ENCODE data around the gene TTC39B. TPM values are rescaled to one million over a fixed set of nuclear protein-coding genes. Genes with fewer than 3 reads are reported as not detected.

Gene TTC39B
- total and polyA plus RNA-seq, 5 donors, result 1.00 to 3.8 (median 3.2) TPM

DNA sequence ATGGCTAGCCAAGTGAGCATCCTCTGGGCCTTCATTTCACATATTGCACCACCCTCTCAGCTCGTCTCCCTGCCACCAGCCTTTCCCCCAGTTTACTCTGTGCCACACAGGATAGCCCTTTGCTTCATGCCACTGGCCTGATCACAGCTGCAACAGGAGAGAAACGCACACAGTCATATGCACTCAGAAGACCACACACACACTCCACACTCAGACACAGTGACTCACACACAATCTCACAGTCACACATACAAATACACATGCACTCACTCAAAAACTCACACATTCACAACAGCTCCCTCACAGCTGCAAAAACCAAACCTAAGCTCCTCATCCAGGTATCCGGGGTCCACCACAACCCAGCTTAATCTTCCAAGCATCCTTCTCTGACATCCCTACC is 38.7 kb downstream of the TTC39B start:
- intact Hi-C loops (cut with DNase I), result no loop called here
- no peak overlapping the region for H3K4me3 ChIP-seq (ENCODE audit: low read length)
- 91% methylated on average over 3 of the region's 3 CpGs for WGBS
- H3K27me3 ChIP-seq (ENCODE audit: control insufficient read depth, insufficient read depth), result no peaks in the 10 kb centered on the region
- ATAC-seq (no peak), DNase-seq (no peak)
- no peaks in the 10 kb centered on the region for H3K4me1 ChIP-seq (ENCODE audit: control insufficient read depth, insufficient read depth, low read length)
- H3K9me3 ChIP-seq (ENCODE audit: control insufficient read depth, low read length), result no peaks in the 10 kb centered on the region
- H3K27ac ChIP-seq (ENCODE audit: low read length), result no peak overlapping the region

DNA sequence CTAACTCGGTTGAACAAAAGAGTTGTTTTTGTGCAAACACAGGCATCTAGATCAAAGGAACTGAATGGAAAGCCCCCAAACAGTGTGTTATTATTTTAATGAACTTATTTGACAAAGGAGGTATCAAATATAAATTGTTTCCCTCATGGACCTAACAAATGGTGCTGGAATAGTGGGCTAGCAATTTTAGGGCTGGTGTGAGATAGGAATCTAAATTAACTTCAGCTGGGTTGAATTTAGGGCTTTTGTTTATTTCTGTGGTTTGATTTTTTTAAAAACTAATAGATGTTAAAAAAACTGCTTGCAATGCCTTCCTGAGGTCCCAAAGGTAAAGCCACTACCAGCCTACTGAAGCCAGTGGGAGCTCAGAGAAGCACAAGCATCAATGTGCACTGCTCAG is 42.1 kb downstream of the TTC39B start:
- Histone ChIP-seq H3K27ac (ENCODE audit: low read length) (no peak overlapping the region), H3K9me3 (ENCODE audit: control insufficient read depth, low read length) (no peaks in the 10 kb centered on the region), H3K27me3 (ENCODE audit: control insufficient read depth, insufficient read depth) (no peaks in the 10 kb centered on the region), H3K4me3 (ENCODE audit: low read length) (no peak overlapping the region), H3K4me1 (ENCODE audit: control insufficient read depth, insufficient read depth, low read length) (no peaks in the 10 kb centered on the region)
- ATAC-seq (no peak), DNase-seq (no peak)
- intact Hi-C loops (cut with DNase I), result no loop called here
- 93% methylated on average over 1 of the region's 1 CpG for WGBS

DNA sequence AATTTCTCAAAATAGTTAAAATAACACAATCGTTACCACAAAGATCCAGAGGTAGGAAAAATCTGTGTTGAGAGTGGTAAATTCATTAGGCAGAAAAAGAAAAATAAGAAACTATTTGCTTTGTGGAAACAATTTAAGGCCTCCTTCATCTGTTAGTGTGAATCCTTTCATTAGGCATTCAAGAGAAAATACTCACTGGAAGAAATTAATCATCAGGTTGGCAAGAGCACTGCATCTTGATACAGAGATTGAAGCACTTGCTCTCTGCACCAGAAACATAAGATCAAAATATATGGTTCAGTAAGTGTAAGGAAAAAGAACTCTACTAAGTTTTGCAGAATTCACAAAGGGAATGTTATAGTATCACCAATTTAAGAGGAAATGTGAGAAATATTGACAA is 44.4 kb downstream of the TTC39B start:
- intact Hi-C loops (cut with DNase I), result no loop called here
- H3K27ac ChIP-seq (ENCODE audit: low read length), result no peak overlapping the region
- 67% methylated on average over 1 of the region's 1 CpG for WGBS

DNA sequence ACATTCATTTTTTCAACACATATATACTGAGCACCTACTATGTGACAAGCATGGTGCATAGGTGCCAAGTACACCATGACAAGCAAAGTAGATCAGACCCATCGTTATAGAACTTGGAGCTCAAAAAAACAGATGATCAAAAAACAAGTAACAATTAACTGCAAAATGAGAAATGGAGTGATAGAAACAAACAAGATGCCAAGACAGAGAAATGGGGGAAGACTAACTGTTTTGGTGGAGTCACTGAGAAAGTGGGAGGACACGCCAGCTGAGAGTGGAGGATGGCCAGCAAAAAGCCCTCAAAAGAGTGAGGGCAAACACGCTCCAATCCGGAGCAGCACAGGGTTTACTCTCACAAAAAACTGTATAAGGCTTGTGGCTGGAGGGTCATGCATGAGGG is 50.6 kb downstream of the TTC39B start:
- H3K4me1 ChIP-seq (ENCODE audit: control insufficient read depth, insufficient read depth, low read length), result no peaks in the 10 kb centered on the region
- intact Hi-C loops (cut with DNase I), result no loop called here
- DNase-seq (no peak), ATAC-seq (no peak)
- H3K27ac ChIP-seq (ENCODE audit: low read length), result no peak overlapping the region
- no peak overlapping the region for H3K4me3 ChIP-seq (ENCODE audit: low read length)
- WGBS, result 92% methylated on average over 4 of the region's 4 CpGs
- no peaks in the 10 kb centered on the region for H3K27me3 ChIP-seq (ENCODE audit: control insufficient read depth, insufficient read depth)
- H3K9me3 ChIP-seq (ENCODE audit: control insufficient read depth, low read length), result no peaks in the 10 kb centered on the region

More for the DNA sequence above, 44.4 kb downstream of the TTC39B start:
- no peak overlapping the region for H3K4me3 ChIP-seq (ENCODE audit: low read length)
- no peaks in the 10 kb centered on the region for H3K4me1 ChIP-seq (ENCODE audit: control insufficient read depth, insufficient read depth, low read length)
- ATAC-seq (no peak), DNase-seq (no peak)
- H3K9me3 ChIP-seq (ENCODE audit: control insufficient read depth, low read length), result no peaks in the 10 kb centered on the region
- no peaks in the 10 kb centered on the region for H3K27me3 ChIP-seq (ENCODE audit: control insufficient read depth, insufficient read depth)

DNA sequence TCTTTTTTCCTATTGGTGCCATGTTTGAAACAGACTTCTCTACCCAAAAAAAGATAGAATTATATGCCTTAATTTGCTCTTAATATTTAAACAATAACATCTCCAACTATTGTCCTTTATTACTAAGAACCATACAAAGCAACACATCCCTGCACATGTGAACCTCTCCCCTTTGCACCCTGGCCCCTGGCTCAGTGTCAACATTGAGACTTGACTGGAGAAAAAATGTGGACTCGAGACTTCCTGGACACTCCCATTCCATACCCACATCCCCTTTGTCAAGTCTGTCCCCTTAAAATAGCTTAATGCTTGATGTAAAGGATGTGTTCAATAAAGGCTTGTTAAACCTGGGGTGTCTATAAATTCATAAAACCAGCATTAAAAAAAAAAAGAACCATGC is 53.2 kb downstream of the TTC39B start:
- Histone ChIP-seq H3K4me3 (ENCODE audit: low read length) (no peak overlapping the region), H3K27me3 (ENCODE audit: control insufficient read depth, insufficient read depth) (no peaks in the 10 kb centered on the region), H3K4me1 (ENCODE audit: control insufficient read depth, insufficient read depth, low read length) (peaks cover 3% of the 10 kb centered on the region), H3K9me3 (ENCODE audit: control insufficient read depth, low read length) (no peaks in the 10 kb centered on the region), H3K27ac (ENCODE audit: low read length) (no peak overlapping the region)
- DNase-seq (no peak), ATAC-seq (no peak)
- 63% methylated on average over 1 of the region's 1 CpG for whole genome bisulfite sequencing
- intact Hi-C loops (cut with DNase I), result no loop called here

DNA sequence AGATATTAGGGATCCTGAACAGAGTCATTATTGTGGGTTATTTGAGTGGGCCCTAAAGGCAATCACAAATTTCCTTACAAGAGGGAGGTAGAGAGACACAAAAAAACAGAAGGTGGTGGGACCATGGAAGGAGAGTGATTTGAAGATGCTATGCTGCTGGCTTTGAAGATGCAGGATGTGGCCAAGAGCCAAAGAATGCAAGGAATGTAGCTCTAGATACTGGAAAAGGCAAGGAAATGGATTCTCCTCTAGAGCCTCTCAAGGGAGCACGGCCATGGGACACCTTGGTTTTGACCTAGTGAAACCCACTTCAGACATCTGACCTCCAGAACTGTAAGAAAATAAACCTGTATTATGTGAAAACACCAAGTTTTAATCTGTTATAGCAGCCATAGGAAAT is 53.8 kb downstream of the TTC39B start:
- DNase-seq (no peak), ATAC-seq (no peak)
- no peaks in the 10 kb centered on the region for H3K9me3 ChIP-seq (ENCODE audit: control insufficient read depth, low read length)
- 51% methylated on average over 1 of the region's 1 CpG for WGBS
- peaks cover 3% of the 10 kb centered on the region for H3K4me1 ChIP-seq (ENCODE audit: control insufficient read depth, insufficient read depth, low read length)
- no peak overlapping the region for H3K4me3 ChIP-seq (ENCODE audit: low read length)
- intact Hi-C loops (cut with DNase I), result no loop called here
- no peak overlapping the region for H3K27ac ChIP-seq (ENCODE audit: low read length)
- no peaks in the 10 kb centered on the region for H3K27me3 ChIP-seq (ENCODE audit: control insufficient read depth, insufficient read depth)

GRCh38 chr9:15249981-15250380 is 57.0 kb downstream of the TTC39B start:
- DNase-seq, result no peak
- intact Hi-C loops (cut with DNase I), result no loop called here
- H3K4me1 ChIP-seq (ENCODE audit: control insufficient read depth, insufficient read depth, low read length), result peaks cover 3% of the 10 kb centered on the region
- no peak for ATAC-seq
- no peak overlapping the region for H3K27ac ChIP-seq (ENCODE audit: low read length)
- no peaks in the 10 kb centered on the region for H3K27me3 ChIP-seq (ENCODE audit: control insufficient read depth, insufficient read depth)
- no peaks in the 10 kb centered on the region for H3K9me3 ChIP-seq (ENCODE audit: control insufficient read depth, low read length)
- WGBS, result 46% methylated on average over 3 of the region's 3 CpGs
- H3K4me3 ChIP-seq (ENCODE audit: low read length), result no peak overlapping the region

DNA sequence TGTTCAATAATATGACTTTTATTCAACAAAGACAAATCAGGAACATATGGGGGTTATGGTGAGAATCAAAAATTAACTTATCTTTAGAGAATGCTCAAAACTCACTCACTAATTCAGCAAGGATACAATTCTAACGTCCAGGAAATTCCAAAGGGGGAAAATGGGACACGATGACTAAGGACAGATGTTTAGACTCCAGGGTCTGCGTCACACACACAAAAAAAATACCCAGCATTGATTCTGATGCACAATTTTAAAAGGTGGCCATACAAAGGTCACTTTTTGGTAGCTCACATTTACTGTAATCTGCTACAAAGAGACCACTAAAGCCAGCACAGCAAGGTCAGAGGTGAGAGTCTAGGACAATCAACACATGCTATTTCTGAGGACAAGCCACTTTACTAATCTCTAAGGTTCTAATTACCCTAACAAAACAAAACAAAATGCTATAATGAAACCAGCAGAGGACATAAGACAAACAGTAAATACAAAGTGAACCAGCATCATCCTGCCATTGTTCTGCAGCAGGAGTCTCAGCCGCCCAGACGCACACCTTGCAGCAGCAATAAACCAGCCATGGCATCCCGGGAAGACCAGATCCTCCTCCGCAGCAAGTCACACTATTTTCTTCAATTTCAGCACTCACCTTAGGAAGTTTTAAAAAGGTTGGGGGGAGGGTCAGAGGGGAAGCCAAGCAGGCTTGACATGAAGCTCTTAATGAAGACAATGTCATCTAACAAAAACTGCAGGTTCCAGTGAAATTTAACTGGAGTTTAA is 57.8 kb downstream of the TTC39B start:
- intact Hi-C loops (cut with DNase I), result no loop called here
- no peaks in the 10 kb centered on the region for H3K9me3 ChIP-seq (ENCODE audit: control insufficient read depth, low read length)
- peaks cover 3% of the 10 kb centered on the region for H3K4me1 ChIP-seq (ENCODE audit: control insufficient read depth, insufficient read depth, low read length)
- 54% methylated on average over 7 of the region's 7 CpGs for WGBS
- H3K4me3 ChIP-seq (ENCODE audit: low read length), result no peak overlapping the region
- ATAC-seq, result peak in 1 of 2 donors; percentile 49
- H3K27ac ChIP-seq (ENCODE audit: low read length), result no peak overlapping the region
- no peaks in the 10 kb centered on the region for H3K27me3 ChIP-seq (ENCODE audit: control insufficient read depth, insufficient read depth)
- DNase-seq, result no peak

DNA sequence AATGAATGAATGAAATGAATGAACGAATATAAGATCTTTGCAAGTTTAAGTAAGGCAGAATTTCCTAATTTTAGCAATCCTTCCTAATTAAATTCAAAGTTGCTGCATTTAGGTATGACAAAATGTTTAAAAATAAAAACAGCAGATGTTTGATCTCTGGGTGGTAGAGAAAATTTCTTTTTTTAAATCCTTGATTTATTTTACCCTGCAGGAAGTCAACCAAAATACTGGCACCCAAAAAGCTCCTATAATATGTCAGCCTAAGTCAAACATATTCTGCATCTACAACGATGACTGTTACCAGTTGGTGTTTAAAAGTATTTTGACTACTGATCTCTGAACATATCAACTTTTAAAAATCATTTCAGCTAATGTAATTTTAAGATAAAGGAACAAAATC is 58.4 kb downstream of the TTC39B start:
- 71% methylated on average over 2 of the region's 2 CpGs for WGBS
- intact Hi-C loops (cut with DNase I), result no loop called here
- ATAC-seq (no peak), DNase-seq (no peak)
- H3K27ac ChIP-seq (ENCODE audit: low read length), result no peak overlapping the region
- no peaks in the 10 kb centered on the region for H3K27me3 ChIP-seq (ENCODE audit: control insufficient read depth, insufficient read depth)
- no peak overlapping the region for H3K4me3 ChIP-seq (ENCODE audit: low read length)
- H3K9me3 ChIP-seq (ENCODE audit: control insufficient read depth, low read length), result no peaks in the 10 kb centered on the region
- peaks cover 3% of the 10 kb centered on the region for H3K4me1 ChIP-seq (ENCODE audit: control insufficient read depth, insufficient read depth, low read length)

DNA sequence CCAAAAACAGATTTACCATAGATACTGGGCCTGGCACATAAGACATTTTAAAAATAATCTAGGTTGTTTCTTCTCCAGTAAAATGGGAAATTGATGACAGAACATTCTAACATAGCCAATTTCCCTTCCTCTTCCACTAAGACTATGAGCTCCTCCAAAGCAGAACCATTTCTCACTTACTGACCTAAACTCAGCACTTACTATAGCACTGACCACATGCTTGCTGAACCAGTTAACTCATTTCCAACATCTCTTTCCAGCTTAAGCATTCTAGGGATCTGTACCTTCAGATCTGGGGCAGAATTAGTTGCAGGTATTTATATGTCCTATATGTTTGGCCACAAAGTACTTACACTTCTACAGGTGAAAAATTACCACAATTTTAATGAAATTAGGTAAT is 58.9 kb downstream of the TTC39B start:
- H3K4me1 ChIP-seq (ENCODE audit: control insufficient read depth, insufficient read depth, low read length), result peaks cover 6% of the 10 kb centered on the region
- ATAC-seq (no peak), DNase-seq (no peak)
- H3K4me3 ChIP-seq (ENCODE audit: low read length), result no peak overlapping the region
- H3K9me3 ChIP-seq (ENCODE audit: control insufficient read depth, low read length), result no peaks in the 10 kb centered on the region
- no peak overlapping the region for H3K27ac ChIP-seq (ENCODE audit: low read length)
- intact Hi-C loops (cut with DNase I), result no loop called here
- H3K27me3 ChIP-seq (ENCODE audit: control insufficient read depth, insufficient read depth), result no peaks in the 10 kb centered on the region

GRCh38 chr9:15246708-15247107 is 60.3 kb downstream of the TTC39B start:
- Histone ChIP-seq H3K4me1 (ENCODE audit: control insufficient read depth, insufficient read depth, low read length) (peaks cover 6% of the 10 kb centered on the region), H3K4me3 (ENCODE audit: low read length) (no peak overlapping the region), H3K27me3 (ENCODE audit: control insufficient read depth, insufficient read depth) (no peaks in the 10 kb centered on the region), H3K9me3 (ENCODE audit: control insufficient read depth, low read length) (no peaks in the 10 kb centered on the region), H3K27ac (ENCODE audit: low read length) (no peak overlapping the region)
- DNase-seq (no peak), ATAC-seq (no peak)
- intact Hi-C loops (cut with DNase I), result no loop called here

DNA sequence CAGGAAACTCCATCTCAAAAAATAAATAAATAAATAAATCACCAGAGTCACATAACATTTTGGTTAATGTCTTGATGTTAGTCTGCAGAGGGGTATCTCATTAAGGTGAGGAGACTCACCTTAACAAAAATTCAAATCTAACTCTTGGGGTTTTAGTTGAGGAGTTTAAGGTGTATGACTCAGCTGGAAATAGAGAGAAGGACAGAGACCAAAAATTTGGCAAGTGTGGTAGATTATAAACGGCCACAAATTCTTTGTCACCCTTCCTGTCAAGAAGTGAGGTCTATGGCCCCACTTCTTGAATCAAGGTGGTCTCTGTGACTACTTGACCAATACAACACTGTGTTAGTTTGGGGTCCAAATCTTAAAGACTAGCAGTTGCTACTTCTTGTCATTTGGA is 60.8 kb downstream of the TTC39B start:
- 68% methylated on average over 1 of the region's 1 CpG for WGBS
- ATAC-seq (no peak), DNase-seq (no peak)
- H3K27ac ChIP-seq (ENCODE audit: low read length), result no peak overlapping the region
- intact Hi-C loops (cut with DNase I), result no loop called here
- no peaks in the 10 kb centered on the region for H3K27me3 ChIP-seq (ENCODE audit: control insufficient read depth, insufficient read depth)
- no peaks in the 10 kb centered on the region for H3K9me3 ChIP-seq (ENCODE audit: control insufficient read depth, low read length)
- H3K4me3 ChIP-seq (ENCODE audit: low read length), result no peak overlapping the region
- H3K4me1 ChIP-seq (ENCODE audit: control insufficient read depth, insufficient read depth, low read length), result peaks cover 6% of the 10 kb centered on the region
